Trophoblast cell (in vitro differentiated cells and primary cell): Measurements from ENCODE around the gene CDX2.

Source experiments
- DNase-seq, 2 donors: peaks; one replicate each; pipeline ENCODE4 v3.0.0-alpha.2; 2016
- H2AFZ ChIP-seq: 2 replicates; pipeline ENCODE4 v1.6.1; 2013; ENCODE audit warnings: low read length, moderate library complexity, mild to moderate bottlenecking; ENCODE audit not compliant: insufficient read depth, poor library complexity
- H2AK5ac ChIP-seq: 2 replicates; pipeline ENCODE4 v1.6.1; 2013; ENCODE audit warnings: mild to moderate bottlenecking, low read length
- H2BK120ac ChIP-seq: 2 replicates; pipeline ENCODE4 v1.6.1; 2013; ENCODE audit warnings: low read length, mild to moderate bottlenecking, moderate library complexity; ENCODE audit not compliant: insufficient read depth, poor library complexity
- H2BK12ac ChIP-seq: 2 replicates; pipeline ENCODE4 v1.6.1; 2013; ENCODE audit warnings: mild to moderate bottlenecking, low read length, moderate library complexity
- H2BK5ac ChIP-seq: 2 replicates; pipeline ENCODE4 v1.6.1; 2013; ENCODE audit warnings: low read length, low read depth, moderate library complexity, mild to moderate bottlenecking; ENCODE audit not compliant: poor library complexity
- H3K14ac ChIP-seq: 2 replicates; pipeline ENCODE4 v1.6.1; 2013; ENCODE audit warnings: mild to moderate bottlenecking, low read length
- H3K18ac ChIP-seq: 2 replicates; pipeline ENCODE4 v1.6.1; 2013; ENCODE audit warnings: mild to moderate bottlenecking, low read length
- H3K23ac ChIP-seq: 2 replicates; pipeline ENCODE4 v1.6.1; 2013; ENCODE audit warnings: low read length
- H3K27ac ChIP-seq: 2 replicates; pipeline ENCODE4 v1.5.1; 2013; ENCODE audit warnings: low read depth, mild to moderate bottlenecking, inconsistent platforms, low read length, moderate library complexity
- H3K27me3 ChIP-seq: 2 replicates; pipeline ENCODE4 v1.6.1; 2013; ENCODE audit warnings: inconsistent platforms, mild to moderate bottlenecking, low read length, moderate library complexity; ENCODE audit not compliant: insufficient read depth
- H3K36me3 ChIP-seq, 2 experiments: 1 replicate in 1 of 2; 2 replicates in 1 of 2; pipeline ENCODE4 v1.6.1; 2013; ENCODE audit warnings: low read length in 2 of 2, mild to moderate bottlenecking in 2 of 2, moderate library complexity in 1 of 2; ENCODE audit not compliant: insufficient read depth in 2 of 2, control insufficient read depth in 1 of 2
- H3K4ac ChIP-seq: 2 replicates; pipeline ENCODE4 v1.6.1; 2013; ENCODE audit warnings: low read depth, mild to moderate bottlenecking, low read length, moderate library complexity
- H3K4me1 ChIP-seq, 2 experiments: 1 replicate in 1 of 2; 2 replicates in 1 of 2; pipeline ENCODE4 v1.6.1; 2013; ENCODE audit warnings: low read length in 2 of 2, mild to moderate bottlenecking in 2 of 2, moderate library complexity in 1 of 2; ENCODE audit not compliant: insufficient read depth in 2 of 2, control insufficient read depth in 1 of 2
- H3K4me2 ChIP-seq: 2 replicates; pipeline ENCODE4 v1.6.1; 2013; ENCODE audit warnings: inconsistent platforms, mild to moderate bottlenecking, low read length, moderate library complexity
- H3K4me3 ChIP-seq: 2 replicates; pipeline ENCODE4 v1.5.1; 2013; ENCODE audit warnings: mild to moderate bottlenecking, low read depth, low read length, inconsistent platforms
- H3K79me1 ChIP-seq: one replicate; pipeline ENCODE4 v1.6.1; 2013; ENCODE audit warnings: low read length
- H3K79me2 ChIP-seq: 2 replicates; pipeline ENCODE4 v1.6.1; 2013; ENCODE audit warnings: low read length, mild to moderate bottlenecking; ENCODE audit not compliant: control insufficient read depth, insufficient read depth, poor library complexity
- H3K9ac ChIP-seq: 2 replicates; pipeline ENCODE4 v1.6.1; 2013; ENCODE audit warnings: mild to moderate bottlenecking, low read length
- H3K9me3 ChIP-seq: 2 replicates; pipeline ENCODE4 v1.6.1; 2013; ENCODE audit warnings: low read depth, mild to moderate bottlenecking, control low read depth, inconsistent platforms, low read length; ENCODE audit not compliant: insufficient read depth
- H4K12ac ChIP-seq: 2 replicates; pipeline ENCODE4 v1.6.1; 2013; ENCODE audit warnings: low read depth, mild to moderate bottlenecking, low read length, moderate library complexity
- H4K8ac ChIP-seq: 2 replicates; pipeline ENCODE4 v1.6.1; 2013; ENCODE audit warnings: low read depth, mild to moderate bottlenecking, low read length, moderate library complexity
- H4K91ac ChIP-seq: one replicate; pipeline ENCODE4 v1.6.1; 2013; ENCODE audit warnings: low read depth, mild to moderate bottlenecking, low read length, moderate library complexity
- WGBS: extraction: QIAGEN DNeasy Blood & Tissue Kit; methylation state at CpG from one replicate; pipeline ENCODE4 v1.1.7; 2013; ENCODE audit warnings: missing lambda C conversion rate; ENCODE audit not compliant: insufficient read length, insufficient coverage; ENCODE audit errors: extremely low coverage; 5-methylcytosine and 5-hydroxymethylcytosine counted together

The CDX2 gene

GRCh38 chr13:27981006-27981708 is 12.0 kb upstream of the CDX2 start:
- H3K79me2 ChIP-seq, result no peaks in the 10 kb centered on the region
- H3K18ac ChIP-seq, result no peak overlapping the region
- no peaks in the 10 kb centered on the region for H3K36me3 ChIP-seq
- DNase-seq, result no peak
- no peaks in the 10 kb centered on the region for H3K79me1 ChIP-seq
- peaks cover 5% of the 10 kb centered on the region for H3K9me3 ChIP-seq
- no peak overlapping the region for H2AFZ ChIP-seq
- no peak overlapping the region for H3K27ac ChIP-seq
- no peak overlapping the region for H3K23ac ChIP-seq
- no peak overlapping the region for H3K4ac ChIP-seq
- H2BK12ac ChIP-seq, result no peak overlapping the region
- H2AK5ac ChIP-seq, result no peak overlapping the region
- H2BK120ac ChIP-seq, result no peak overlapping the region
- H4K8ac ChIP-seq, result no peak overlapping the region
- no peak overlapping the region for H4K91ac ChIP-seq
- H3K4me1 ChIP-seq, result peaks cover 3 to 6% of the 10 kb centered on the region in 2 experiments
- no peak overlapping the region for H3K4me3 ChIP-seq
- no peak overlapping the region for H3K4me2 ChIP-seq
- H3K27me3 ChIP-seq, result peaks cover 65% of the 10 kb centered on the region
- H3K14ac ChIP-seq, result no peak overlapping the region
- H4K12ac ChIP-seq, result no peak overlapping the region
- no CpG with 5 or more reads among the region's 11 CpGs for WGBS
- no peak overlapping the region for H2BK5ac ChIP-seq
- H3K9ac ChIP-seq, result no peak overlapping the region

- Histone ChIP-seq H3K4me3 (no peak overlapping the region), H2AFZ (no peak overlapping the region), H2BK5ac (no peak overlapping the region), H3K4me2 (no peak overlapping the region), H4K12ac (no peak overlapping the region), H3K18ac (no peak overlapping the region), H3K36me3 (no peaks in the 10 kb centered on the region), H2BK120ac (no peak overlapping the region), H3K23ac (no peak overlapping the region), H4K8ac (no peak overlapping the region), H3K79me1 (no peaks in the 10 kb centered on the region), H4K91ac (no peak overlapping the region), H3K9me3 (peaks cover 5% of the 10 kb centered on the region), H3K27ac (no peak overlapping the region), H3K27me3 (peaks cover 72% of the 10 kb centered on the region), H2AK5ac (no peak overlapping the region), H3K9ac (no peak overlapping the region), H3K14ac (no peak overlapping the region), H2BK12ac (no peak overlapping the region), H3K79me2 (no peaks in the 10 kb centered on the region), H3K4ac (no peak overlapping the region), H3K4me1 (peaks cover 3 to 6% of the 10 kb centered on the region in 2 experiments)
- no CpG with 5 or more reads among the region's 54 CpGs for WGBS
- DNase-seq, result no peak
These were observed 11.3 kb upstream of the CDX2 start for GRCh38 chr13:27980280-27980998.

GRCh38 chr13:27979765-27980279 is 10.7 kb upstream of the CDX2 start:
- no peak overlapping the region for H3K14ac ChIP-seq
- peaks cover 78% of the 10 kb centered on the region for H3K27me3 ChIP-seq
- no peak overlapping the region for H4K91ac ChIP-seq
- H4K12ac ChIP-seq, result no peak overlapping the region
- H2AK5ac ChIP-seq, result no peak overlapping the region
- no peak for DNase-seq
- no peak overlapping the region for H2BK120ac ChIP-seq
- no peak overlapping the region for H3K27ac ChIP-seq
- no peak overlapping the region for H3K4ac ChIP-seq
- no CpG with 5 or more reads among the region's 15 CpGs for WGBS
- no peaks in the 10 kb centered on the region for H3K36me3 ChIP-seq
- no peak overlapping the region for H2BK5ac ChIP-seq
- H4K8ac ChIP-seq, result no peak overlapping the region
- peaks cover 5% of the 10 kb centered on the region for H3K9me3 ChIP-seq
- H2AFZ ChIP-seq, result no peak overlapping the region
- no peaks in the 10 kb centered on the region for H3K79me1 ChIP-seq
- H3K4me1 ChIP-seq, result peaks cover 3 to 6% of the 10 kb centered on the region in 2 experiments
- H3K4me3 ChIP-seq, result no peak overlapping the region
- no peak overlapping the region for H3K9ac ChIP-seq
- H3K18ac ChIP-seq, result no peak overlapping the region
- no peak overlapping the region for H2BK12ac ChIP-seq
- no peak overlapping the region for H3K23ac ChIP-seq
- no peaks in the 10 kb centered on the region for H3K79me2 ChIP-seq
- no peak overlapping the region for H3K4me2 ChIP-seq

- no peak overlapping the region for H3K27ac ChIP-seq
- peaks cover 3 to 6% of the 10 kb centered on the region in 2 experiments for H3K4me1 ChIP-seq
- no peak overlapping the region for H4K12ac ChIP-seq
- H2AFZ ChIP-seq, result no peak overlapping the region
- no peak overlapping the region for H3K14ac ChIP-seq
- H3K4me2 ChIP-seq, result no peak overlapping the region
- H3K23ac ChIP-seq, result no peak overlapping the region
- H3K18ac ChIP-seq, result no peak overlapping the region
- H3K79me2 ChIP-seq, result no peaks in the 10 kb centered on the region
- no CpG with 5 or more reads among the region's 15 CpGs for WGBS
- H3K9me3 ChIP-seq, result peaks cover 5% of the 10 kb centered on the region
- H4K8ac ChIP-seq, result no peak overlapping the region
- no peak overlapping the region for H2BK12ac ChIP-seq
- no peak for DNase-seq
- H2AK5ac ChIP-seq, result no peak overlapping the region
- H4K91ac ChIP-seq, result no peak overlapping the region
- H2BK120ac ChIP-seq, result no peak overlapping the region
- H2BK5ac ChIP-seq, result no peak overlapping the region
- H3K4me3 ChIP-seq, result no peak overlapping the region
- H3K36me3 ChIP-seq, result no peaks in the 10 kb centered on the region
- peaks cover 85% of the 10 kb centered on the region for H3K27me3 ChIP-seq
- H3K9ac ChIP-seq, result no peak overlapping the region
- H3K79me1 ChIP-seq, result no peaks in the 10 kb centered on the region
- no peak overlapping the region for H3K4ac ChIP-seq
These were observed 10.0 kb upstream of the CDX2 start for GRCh38 chr13:27979001-27979643.
